GM23338 (cell line): ENCODE data around the gene SMIM13. TPM values are rescaled to one million over a fixed set of nuclear protein-coding genes. Genes with fewer than 3 reads are reported as not detected.

ENCODE experiments used
- ATAC-seq: fragments of 200-7000 bp; cut with Tn5 transposase; 3 replicates; pipeline ENCODE4 v1.9.1; 2020
- DNase-seq: peaks from one replicate; pipeline ENCODE4 v3.0.0-alpha.2; 2015; ENCODE audit warnings: low spot score
- H2AFZ ChIP-seq: fragments of 200-600 bp; sonication (generic); 2 replicates; pipeline ENCODE4 v1.8.0; 2016; ENCODE audit warnings: antibody characterized with exemption, mild to moderate bottlenecking, moderate library complexity
- H3F3A ChIP-seq: fragments of 200-600 bp; sonication (generic); replicated peaks from 2 replicates; pipeline ENCODE4 v1.8.0; 2017; ENCODE audit warnings: antibody characterized with exemption, mixed run types, low read depth
- H3K27ac ChIP-seq: fragments of 200-600 bp; sonication (generic); 2 replicates; pipeline ENCODE4 v1.6.1; 2016; ENCODE audit warnings: low read depth
- H3K27me3 ChIP-seq: fragments of 200-600 bp; sonication (generic); 2 replicates; pipeline ENCODE4 v1.8.0; 2016; ENCODE audit warnings: mild to moderate bottlenecking, mixed run types, moderate library complexity; ENCODE audit not compliant: insufficient read depth
- H3K36me3 ChIP-seq: fragments of 200-600 bp; sonication (generic); 2 replicates; pipeline ENCODE4 v1.8.0; 2016; ENCODE audit warnings: mild to moderate bottlenecking; ENCODE audit not compliant: insufficient read depth
- H3K4me1 ChIP-seq: fragments of 200-600 bp; sonication (generic); 2 replicates; pipeline ENCODE4 v1.8.0; 2016; ENCODE audit warnings: mild to moderate bottlenecking, moderate library complexity; ENCODE audit not compliant: insufficient read depth
- H3K4me2 ChIP-seq: fragments of 200-600 bp; sonication (generic); 2 replicates; pipeline ENCODE4 v1.7.1; 2017; ENCODE audit warnings: mixed run types
- H3K4me3 ChIP-seq: fragments of 200-600 bp; sonication (generic); 2 replicates; pipeline ENCODE4 v1.6.1; 2016; ENCODE audit warnings: mixed run types
- H3K79me2 ChIP-seq: fragments of 200-600 bp; sonication (generic); replicated peaks from 2 replicates; pipeline ENCODE4 v1.8.0; 2017; ENCODE audit warnings: mild to moderate bottlenecking; ENCODE audit not compliant: insufficient read depth
- H3K9me2 ChIP-seq: fragments of 200-600 bp; sonication (generic); 2 replicates; pipeline ENCODE4 v1.8.0; 2017; ENCODE audit not compliant: insufficient read depth
- H4K20me1 ChIP-seq: fragments of 200-600 bp; sonication (generic); replicated peaks from 2 replicates; pipeline ENCODE4 v1.8.0; 2017; ENCODE audit warnings: mild to moderate bottlenecking; ENCODE audit not compliant: insufficient read depth
- H3K27ac Mint-ChIP-seq: 2 replicates; pipeline ENCODE4 v1.8.0; 2020; ENCODE audit warnings: inconsistent platforms, mild to moderate bottlenecking, moderate library complexity, mixed read lengths
- H3K27me3 Mint-ChIP-seq: 3 replicates; pipeline ENCODE4 v1.8.0; 2022; ENCODE audit warnings: low read depth, mild to moderate bottlenecking, moderate library complexity, mixed read lengths, inconsistent platforms; ENCODE audit not compliant: insufficient read depth, poor library complexity
- H3K36me3 Mint-ChIP-seq: 3 replicates; pipeline ENCODE4 v1.8.0; 2021; ENCODE audit warnings: low read depth, mild to moderate bottlenecking, inconsistent platforms, moderate library complexity, mixed read lengths
- H3K4me1 Mint-ChIP-seq: 3 replicates; pipeline ENCODE4 v1.8.0; 2020; ENCODE audit warnings: mild to moderate bottlenecking, inconsistent platforms, mixed read lengths
- H3K4me3 Mint-ChIP-seq: 3 replicates; pipeline ENCODE4 v1.8.0; 2021; ENCODE audit warnings: moderate library complexity, mild to moderate bottlenecking, inconsistent platforms, mixed read lengths
- H3K9me3 Mint-ChIP-seq: 3 replicates; pipeline ENCODE4 v1.8.0; 2020; ENCODE audit warnings: moderate library complexity, mild to moderate bottlenecking, inconsistent platforms, mixed read lengths
- CREB1 ChIP-seq: fragments of 250-450 bp; sonication (Bioruptor Pico); IDR thresholded peaks from 2 replicates; pipeline ENCODE4 v1.5.0; 2020; ENCODE audit warnings: low read depth, mild to moderate bottlenecking, moderate library complexity
- CTCF ChIP-seq, 2 experiments: fragments of 200-600 bp in 1 of 2; sonication (generic) in 1 of 2; conservative IDR thresholded peaks; 2 replicates each; pipeline versions ENCODE4 v1.5.1 to v1.6.1; 2016 to 2017; ENCODE audit warnings: antibody characterized with exemption in 2 of 2, low read depth in 2 of 2, mild to moderate bottlenecking in 2 of 2, moderate library complexity in 1 of 2
- EZH2phosphoT487 ChIP-seq: fragments of 200-600 bp; sonication (generic); IDR thresholded peaks from one replicate; pipeline ENCODE4 v1.8.1; 2018; ENCODE audit warnings: antibody characterized with exemption; ENCODE audit not compliant: unreplicated experiment
- JUNB ChIP-seq: IDR thresholded peaks from one replicate; pipeline ENCODE4 v1.6.1; 2016; ENCODE audit warnings: antibody characterized with exemption; ENCODE audit not compliant: unreplicated experiment
- NANOG ChIP-seq: IDR thresholded peaks from 2 replicates; pipeline ENCODE4 v1.6.1; 2016; ENCODE audit warnings: antibody characterized with exemption, borderline replicate concordance
- POLR2AphosphoS5 ChIP-seq: IDR thresholded peaks from 2 replicates; pipeline ENCODE4 v1.6.1; 2016; ENCODE audit warnings: antibody characterized with exemption, low read depth
- REST ChIP-seq: IDR thresholded peaks from one replicate; pipeline ENCODE4 v1.6.1; 2018; ENCODE audit warnings: antibody characterized with exemption; ENCODE audit not compliant: unreplicated experiment
- STAT1 ChIP-seq: IDR thresholded peaks from one replicate; pipeline ENCODE4 v1.6.1; 2016; ENCODE audit warnings: antibody characterized with exemption; ENCODE audit not compliant: unreplicated experiment
- ZNF114 ChIP-seq: fragments of 250-450 bp; sonication (Bioruptor Pico); IDR thresholded peaks from 2 replicates; pipeline ENCODE4 v1.5.0; 2020; ENCODE audit warnings: mild to moderate bottlenecking, moderate library complexity
- ZNF331 ChIP-seq: fragments of 250-450 bp; sonication (Bioruptor Pico); IDR thresholded peaks from 2 replicates; pipeline ENCODE4 v1.5.0; 2020; ENCODE audit warnings: low read depth, mild to moderate bottlenecking, moderate library complexity
- polyA plus RNA-seq: library from polyadenylated mRNA; unstranded; fragments of >200 nt; fragmentation: Nextera tagmentation; extraction: Ambion mirVana; gene quantifications from 2 replicates; pipeline ENCODE4 v1.2.1, GENCODE V29; 2016
- total RNA-seq: library from RNA; depleted of rRNA; stranded (reverse); fragments of >200 nt; shearing (Covaris generic); gene quantifications from 2 replicates; pipeline ENCODE4 v1.2.3, GENCODE V29; 2014

Gene SMIM13
- total and polyA plus RNA-seq, 2 experiments from 2014 or later = 7.2 to 12.7 TPM

DNA sequence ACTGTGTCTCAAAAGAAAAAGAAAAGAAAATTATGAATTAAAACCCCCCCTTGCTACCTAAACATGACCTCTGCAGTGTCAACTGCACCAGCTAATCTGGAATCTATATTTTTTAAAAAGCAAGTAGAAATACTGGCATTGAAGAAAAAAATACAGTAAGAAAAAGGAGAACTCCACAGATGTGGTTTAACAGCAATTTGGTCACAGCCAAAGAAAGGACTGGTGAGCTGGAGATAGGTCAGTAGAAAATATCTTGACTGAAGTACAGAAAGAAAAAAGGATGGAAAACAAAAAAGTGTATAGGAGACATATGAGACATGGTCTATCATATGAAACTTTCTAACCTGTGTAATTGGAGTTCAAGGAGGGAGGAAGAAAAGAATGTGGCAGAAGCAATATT lies 62.0 kb downstream of the SMIM13 start:
- Mint-ChIP-seq H3K27ac (no peak overlapping the region), H3K27me3 (peaks cover 2% of the 10 kb centered on the region), H3K36me3 (no peaks in the 10 kb centered on the region), H3K9me3 (no peaks in the 10 kb centered on the region), H3K4me1 (peaks cover 23% of the 10 kb centered on the region), H3K4me3 (no peak overlapping the region)
- Histone ChIP-seq H3K79me2 (no peaks in the 10 kb centered on the region), H3K27me3 (no peaks in the 10 kb centered on the region), H3K36me3 (no peaks in the 10 kb centered on the region), H3K9me2 (no peaks in the 10 kb centered on the region), H4K20me1 (no peaks in the 10 kb centered on the region), H3K4me2 (no peak overlapping the region), H3K4me3 (no peak overlapping the region), H3K27ac (no peak overlapping the region), H3F3A (no peaks in the 10 kb centered on the region), H2AFZ (no peak overlapping the region), H3K4me1 (peaks cover 28% of the 10 kb centered on the region)
- ATAC-seq (no peak), DNase-seq (no peak)
- no peak for TF ChIP-seq ZNF331 (CRISPR knock-in tag)
- no peak for TF ChIP-seq CTCF (conservative IDR thresholded peaks at IDR 0.05; ENCODE audit: low read depth in 2 of 2)
- no peak for TF ChIP-seq EZH2phosphoT487
- no peak for TF ChIP-seq POLR2AphosphoS5
- no peak for TF ChIP-seq ZNF114 (CRISPR knock-in tag)
- TF ChIP-seq NANOG = no peak
- no peak for TF ChIP-seq REST

GRCh38 chr6:11160199-11160598 lies 66.6 kb downstream of the SMIM13 start:
- no peaks in the 10 kb centered on the region for H3K36me3 ChIP-seq
- H3K79me2 ChIP-seq = no peaks in the 10 kb centered on the region
- ATAC-seq (no peak), DNase-seq (no peak)
- no peaks in the 10 kb centered on the region for H3K9me3 Mint-ChIP-seq
- H3K4me3 ChIP-seq = no peak overlapping the region
- no peak overlapping the region for H2AFZ ChIP-seq
- H3K4me3 Mint-ChIP-seq = no peak overlapping the region
- H4K20me1 ChIP-seq = no peaks in the 10 kb centered on the region
- no peak overlapping the region for H3K27ac ChIP-seq
- peaks cover 6% of the 10 kb centered on the region; the same call in 1 of the 2 replicates for H3K4me1 ChIP-seq
- TF ChIP-seq CREB1 (no peak), ZNF114 (CRISPR knock-in tag) (no peak), JUNB (no peak), EZH2phosphoT487 (no peak), POLR2AphosphoS5 (no peak), ZNF331 (CRISPR knock-in tag) (no peak), STAT1 (no peak)
- no peaks in the 10 kb centered on the region for H3K36me3 Mint-ChIP-seq
- no peaks in the 10 kb centered on the region for H3K27me3 ChIP-seq
- H3F3A ChIP-seq = no peaks in the 10 kb centered on the region
- H3K4me2 ChIP-seq = no peak overlapping the region
- peaks cover 14% of the 10 kb centered on the region for H3K4me1 Mint-ChIP-seq
- no peaks in the 10 kb centered on the region for H3K9me2 ChIP-seq
- H3K27ac Mint-ChIP-seq = no peak overlapping the region
- peaks cover 3% of the 10 kb centered on the region for H3K27me3 Mint-ChIP-seq
